ENCODE results near the gene PDAP1. TPM values are rescaled to one million over a fixed set of nuclear protein-coding genes. Genes with fewer than 3 reads are reported as not detected.
"Not testable (repeated sequence)": the region's sequence is repeated elsewhere in the genome, so short reads cannot be mapped to it uniquely, and the experiment has no call there.

The PDAP1 gene
- total RNA-seq, 1 experiment from 2014 or later, result 147 TPM

- TF ChIP-seq TCF7L2 (IDR thresholded peaks at IDR 0.05; ENCODE audit: low read depth, low read length), result no peak
Observed at GRCh38 chr7:99380823-99381663, 27.4 kb downstream of the PDAP1 start (continued).

- peak; percentile 15 for ATAC-seq
- ChIA-PET CTCF (no interaction called here), POLR2A (no interaction called here)
Observed at GRCh38 chr7:99380032-99380822, 28.2 kb downstream of the PDAP1 start.

GRCh38 chr7:99379693-99380031, 28.7 kb downstream of the PDAP1 start:
- H3K27me3 ChIP-seq (ENCODE audit: control insufficient read depth, insufficient read depth, low read length); BruUV-seq (replicated peaks); H3K9me3 ChIP-seq (ENCODE audit: control insufficient read depth, insufficient read depth, low read depth, low read length); CTCF ChIA-PET; intact Hi-C loops (cut with micrococcal nuclease; ENCODE audit: unreplicated experiment); DNase-seq (ENCODE audit: low read depth, low spot score); H3K36me3 ChIP-seq (ENCODE audit: control insufficient read depth, insufficient read depth, low read length); in situ Hi-C loops (cut with HindIII; ENCODE audit: low pct_unique_long_range_greater_than_20kb, low sequenced_read_pairs): not testable (repeated sequence)
- H3K4me3 ChIP-seq (ENCODE audit: low read depth in 2 of 2, low read length in 2 of 2), result peak overlapping the region in 1 of 2 experiments; percentile 24; a peak in 1 of 4 replicates
- POLR2A ChIA-PET, result interaction anchor here (0.6 kb wide), 1 partner anchor 21 kb away, joined by 3 read pairs; no protein-coding TSS in a partner anchor
- peaks cover 38% of the 10 kb centered on the region for H3K4me1 ChIP-seq (ENCODE audit: control insufficient read depth, insufficient read depth, low read length)
- ATAC-seq, result peak; percentile 1; the same call in 1 of the 2 replicates
- peak overlapping the region; percentile 79 for H3K27ac ChIP-seq (ENCODE audit: low read length)

More at GRCh38 chr7:99380032-99380822, 28.2 kb downstream of the PDAP1 start:
- peaks cover 38% of the 10 kb centered on the region for H3K4me1 ChIP-seq (ENCODE audit: control insufficient read depth, insufficient read depth, low read length)
- no peaks in the 10 kb centered on the region; the same call in 1 of the 2 replicates for H3K36me3 ChIP-seq (ENCODE audit: control insufficient read depth, insufficient read depth, low read length)
- in situ Hi-C loops (cut with HindIII; ENCODE audit: low pct_unique_long_range_greater_than_20kb, low sequenced_read_pairs), result no loop called here
- no peaks in the 10 kb centered on the region for H3K9me3 ChIP-seq (ENCODE audit: control insufficient read depth, insufficient read depth, low read depth, low read length)
- no peaks in the 10 kb centered on the region for H3K27me3 ChIP-seq (ENCODE audit: control insufficient read depth, insufficient read depth, low read length)
- no peak for DNase-seq (ENCODE audit: low read depth, low spot score)
- 0 out of 2 replicates have a peak, but pooled peaks have one; percentile 21 for TF ChIP-seq POLR2AphosphoS5 (IDR thresholded peaks at IDR 0.05; ENCODE audit: low read depth, low read length)
- TF ChIP-seq REST (IDR thresholded peaks at IDR 0.05; ENCODE audit: insufficient read depth in 1 of 2, low read depth in 2 of 2, low read length in 1 of 2), result no peak
- BruUV-seq (replicated peaks), result no TSS peak
- intact Hi-C loops (cut with micrococcal nuclease; ENCODE audit: unreplicated experiment), result no loop called here
- H3K27ac ChIP-seq (ENCODE audit: low read length), result peak overlapping the region; percentile 79
- 0 out of 4 replicates have a peak overlapping the region, but pooled peaks of 1 of the 2 experiments have one; percentile 11 for H3K4me3 ChIP-seq (ENCODE audit: low read depth in 2 of 2, low read length in 2 of 2)

GRCh38 chr7:99379043-99379577, 29.3 kb downstream of the PDAP1 start:
- intact Hi-C loops (cut with micrococcal nuclease; ENCODE audit: unreplicated experiment), result no loop called here
- Histone ChIP-seq H3K27me3 (ENCODE audit: control insufficient read depth, insufficient read depth, low read length) (no peaks in the 10 kb centered on the region), H3K4me1 (ENCODE audit: control insufficient read depth, insufficient read depth, low read length) (peaks cover 38% of the 10 kb centered on the region), H3K4me3 (ENCODE audit: low read depth in 2 of 2, low read length in 2 of 2) (peak overlapping the region in 1 of 2 experiments; percentile 24; a peak in 1 of 4 replicates), H3K9me3 (ENCODE audit: control insufficient read depth, insufficient read depth, low read depth, low read length) (no peaks in the 10 kb centered on the region), H3K27ac (ENCODE audit: low read length) (peak overlapping the region; percentile 79), H3K36me3 (ENCODE audit: control insufficient read depth, insufficient read depth, low read length) (no peaks in the 10 kb centered on the region; the same call in 1 of the 2 replicates)
- DNase-seq (ENCODE audit: low read depth, low spot score) (no peak), ATAC-seq (peak; percentile 50)
- BruUV-seq (replicated peaks), result TSS peak; percentile 34
- POLR2A ChIA-PET, result interaction anchor here (0.6 kb wide), 1 partner anchor 22 kb away, joined by 3 read pairs; no protein-coding TSS in a partner anchor
- in situ Hi-C loops (cut with HindIII; ENCODE audit: low pct_unique_long_range_greater_than_20kb, low sequenced_read_pairs), result no loop called here
- TF ChIP-seq CTCF (IDR thresholded peaks at IDR 0.05) (no peak), TCF7L2 (IDR thresholded peaks at IDR 0.05; ENCODE audit: low read depth, low read length) (no peak), SIN3A (IDR thresholded peaks at IDR 0.05; ENCODE audit: borderline replicate concordance, insufficient read depth, low read depth, low read length) (no peak), POLR2AphosphoS5 (IDR thresholded peaks at IDR 0.05; ENCODE audit: low read depth, low read length) (no peak), REST (IDR thresholded peaks at IDR 0.05; ENCODE audit: insufficient read depth in 1 of 2, low read depth in 2 of 2, low read length in 1 of 2) (no peak)
- CTCF ChIA-PET, result no interaction called here
